Mesendoderm (in vitro differentiated cells): ENCODE measurements around the gene HDAC5. TPM values are rescaled to one million over a fixed set of nuclear protein-coding genes. Genes with fewer than 3 reads are reported as not detected.

ENCODE experiments used
- small RNA-seq: library from polyadenylated mRNA; stranded (forward); fragments of <200 nt; extraction: miRNeasy Mini kit (QIAGEN cat#:217004); gene quantifications from one replicate; pipeline ENCODE3, GENCODE V24; 2013; ENCODE audit not compliant: insufficient read depth

HDAC5 gene

Small RNA genes within 50 kb of the gene (small RNA-seq; reads per million reads assigned to genes)
- gene RNU6-131P, result not detected
